A673 (cell line): Measurements from ENCODE around the gene MAP3K8.

Source experiments
- EZH2 ChIP-seq: fragments of 200-600 bp; sonication (generic); IDR thresholded peaks from 2 replicates; pipeline ENCODE4 v1.6.1; 2017; ENCODE audit warnings: borderline replicate concordance, low read depth, mild to moderate bottlenecking, mixed read lengths, antibody characterized with exemption, low read length; ENCODE audit not compliant: poor library complexity, severe bottlenecking
- TF ChIP-seq, protein P1 (sequence below): fragments of 300-800, 200-600 bp; sonication (generic); conservative IDR thresholded peaks from 2 replicates; pipeline ENCODE4 v1.5.1; 2017; ENCODE audit warnings: low read depth, mild to moderate bottlenecking, antibody characterized with exemption, low read length, moderate library complexity, mixed read lengths

DNA sequence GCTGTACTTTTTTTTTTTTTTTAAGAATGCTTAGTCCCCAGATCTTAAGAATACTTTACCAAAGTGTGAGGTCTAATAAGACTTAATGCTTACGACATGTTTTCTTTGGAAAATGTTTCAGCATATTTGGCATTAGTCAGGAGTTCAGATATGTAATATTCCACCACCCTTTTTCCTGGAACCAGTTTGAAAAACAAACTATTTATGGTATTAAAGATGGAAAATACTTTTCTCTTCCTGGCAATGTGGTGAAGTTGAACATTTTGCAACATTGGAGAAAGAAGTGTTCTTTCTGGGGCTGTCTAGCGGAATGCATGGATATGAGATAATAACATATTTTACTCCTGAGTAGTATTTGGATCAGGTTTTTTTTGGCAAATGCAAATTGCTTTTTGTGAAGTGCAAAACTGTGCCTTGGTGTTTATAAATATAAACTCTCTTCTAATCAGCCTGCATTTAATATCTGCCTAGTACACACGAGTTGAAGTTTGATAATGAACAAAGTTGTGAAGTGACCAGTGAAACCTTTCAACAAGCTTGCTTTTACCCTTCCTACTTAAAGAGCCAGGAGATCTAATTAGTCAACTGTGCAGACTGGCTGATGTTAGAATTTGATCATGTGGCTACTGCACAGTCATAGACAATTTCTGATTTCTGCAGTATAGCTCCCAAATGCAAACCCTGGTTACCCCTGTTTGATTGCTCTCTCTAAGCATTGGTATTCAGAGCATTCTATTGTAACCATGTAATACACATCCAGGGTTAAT is 20.9 kb downstream of the MAP3K8 start:
- TF ChIP-seq, protein P1, sequence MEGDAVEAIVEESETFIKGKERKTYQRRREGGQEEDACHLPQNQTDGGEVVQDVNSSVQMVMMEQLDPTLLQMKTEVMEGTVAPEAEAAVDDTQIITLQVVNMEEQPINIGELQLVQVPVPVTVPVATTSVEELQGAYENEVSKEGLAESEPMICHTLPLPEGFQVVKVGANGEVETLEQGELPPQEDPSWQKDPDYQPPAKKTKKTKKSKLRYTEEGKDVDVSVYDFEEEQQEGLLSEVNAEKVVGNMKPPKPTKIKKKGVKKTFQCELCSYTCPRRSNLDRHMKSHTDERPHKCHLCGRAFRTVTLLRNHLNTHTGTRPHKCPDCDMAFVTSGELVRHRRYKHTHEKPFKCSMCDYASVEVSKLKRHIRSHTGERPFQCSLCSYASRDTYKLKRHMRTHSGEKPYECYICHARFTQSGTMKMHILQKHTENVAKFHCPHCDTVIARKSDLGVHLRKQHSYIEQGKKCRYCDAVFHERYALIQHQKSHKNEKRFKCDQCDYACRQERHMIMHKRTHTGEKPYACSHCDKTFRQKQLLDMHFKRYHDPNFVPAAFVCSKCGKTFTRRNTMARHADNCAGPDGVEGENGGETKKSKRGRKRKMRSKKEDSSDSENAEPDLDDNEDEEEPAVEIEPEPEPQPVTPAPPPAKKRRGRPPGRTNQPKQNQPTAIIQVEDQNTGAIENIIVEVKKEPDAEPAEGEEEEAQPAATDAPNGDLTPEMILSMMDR, result no peak
- no peak for TF ChIP-seq EZH2
